Vagina (tissue), 2 donors: ENCODE measurements around the gene NFIA. TPM values are rescaled to one million over a fixed set of nuclear protein-coding genes. Genes with fewer than 3 reads are reported as not detected.

Experiments used
- DNase-seq, 2 donors: peaks; one replicate each; pipeline ENCODE4 v3.0.0-alpha.2; 2017; ENCODE audit errors: extremely low spot score in 2 of 2
- H3K27ac ChIP-seq: fragments of 200-600 bp; sonication (generic); one replicate; pipeline ENCODE4 v1.5.1; 2019
- H3K27me3 ChIP-seq: fragments of 200-600 bp; sonication (generic); one replicate; pipeline ENCODE4 v1.5.1; 2019
- H3K36me3 ChIP-seq, 2 donors: fragments of 200-600 bp; sonication (generic); one replicate each; pipeline ENCODE4 v1.5.1; 2017 to 2019
- H3K4me1 ChIP-seq: fragments of 200-600 bp; sonication (generic); one replicate; pipeline ENCODE4 v1.5.1; 2019
- H3K4me3 ChIP-seq, 2 donors: fragments of 200-600 bp; sonication (generic); 1 replicate in 1 of 2; 2 replicates in 1 of 2; pipeline ENCODE4 v1.5.1; 2016 to 2019
- H3K9me3 ChIP-seq: fragments of 200-600 bp; sonication (generic); one replicate; pipeline ENCODE4 v1.5.1; 2019
- POLR2A ChIP-seq, 2 donors: fragments of 450-650 bp; IDR thresholded peaks; one replicate each; pipeline ENCODE4 v1.6.1; 2017; ENCODE audit warnings: antibody characterized with exemption in 2 of 2, mild to moderate bottlenecking in 2 of 2, moderate library complexity in 2 of 2
- POLR2AphosphoS5 ChIP-seq, 2 donors: sonication (generic); formaldehyde crosslinking; IDR thresholded peaks; one replicate each; pipeline ENCODE4 v1.9.0; 2017; ENCODE audit warnings: antibody characterized with exemption in 2 of 2, mild to moderate bottlenecking in 2 of 2, low read depth in 1 of 2; ENCODE audit not compliant: insufficient read depth in 1 of 2
- intact Hi-C: fragments of 100-400 bp; cut with DNase I; formaldehyde crosslinking; loops from one replicate; pipeline ENCODE4 v1.15.1; 2023
- total RNA-seq: library from RNA; depleted of rRNA; stranded (reverse); fragments of >200 nt; gene quantifications from one replicate; pipeline ENCODE4 v1.2.3, GENCODE V29; 2016
- TF ChIP-seq, protein P1 (sequence below), 3 experiments: fragments of 450-650 bp in 2 of 3; fragments of 200-600 bp in 1 of 3; sonication (generic) in 1 of 3; IDR thresholded peaks; one replicate each; pipeline ENCODE4 v1.5.1; 2017 to 2019; ENCODE audit warnings: antibody characterized with exemption in 3 of 3, mild to moderate bottlenecking in 2 of 3, moderate library complexity in 2 of 3

The NFIA gene
- total RNA-seq, 1 donor from 2014 or later = 59.2 TPM

DNA sequence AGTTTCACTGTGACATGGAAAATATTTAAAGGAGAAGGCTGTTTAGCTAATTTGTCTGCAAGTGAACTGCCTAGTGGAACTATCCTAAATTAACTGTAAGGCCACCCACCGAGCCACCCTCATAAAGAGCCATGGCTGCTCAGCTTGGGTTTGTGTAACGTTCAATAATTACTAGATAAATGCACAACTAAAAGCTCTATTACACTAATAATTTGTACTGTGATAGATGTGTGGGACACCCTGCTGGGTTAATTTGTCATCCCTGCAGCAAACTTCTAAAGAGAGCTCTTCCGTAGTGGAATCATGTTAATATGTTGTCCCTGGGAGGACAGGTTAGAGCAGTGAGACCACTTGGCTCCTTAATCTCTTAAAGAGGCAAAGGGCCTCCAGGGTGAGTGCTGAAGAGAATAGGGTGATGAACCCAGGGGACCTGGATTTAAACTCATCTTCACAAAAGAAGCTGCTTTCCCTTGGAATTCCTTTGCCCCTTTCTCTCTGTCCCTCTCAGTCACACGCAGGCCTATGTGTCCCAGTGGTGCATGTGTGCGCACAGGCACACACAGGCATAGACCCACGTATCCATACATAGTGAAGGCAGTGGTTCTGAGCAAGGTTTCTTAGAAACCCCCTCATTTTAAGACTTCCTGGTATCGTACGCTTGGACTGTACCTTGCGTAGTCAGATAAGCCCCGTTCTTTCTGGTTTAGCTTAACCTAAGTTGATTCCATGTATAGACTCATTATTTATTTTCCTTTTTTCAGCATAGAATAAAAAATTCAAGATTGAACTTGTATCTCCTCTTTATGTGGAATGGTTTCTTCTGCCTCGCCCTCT, 310.3 kb downstream of the NFIA start:
- H3K36me3 ChIP-seq = peaks cover 0 to 10% of the 10 kb centered on the region in 2 donors
- peaks cover 3% of the 10 kb centered on the region for H3K9me3 ChIP-seq
- no peak for DNase-seq
- no peak overlapping the region for H3K4me3 ChIP-seq
- TF ChIP-seq POLR2A (IDR thresholded peaks at IDR 0.05) (no peak), POLR2AphosphoS5 (IDR thresholded peaks at IDR 0.05; ENCODE audit: insufficient read depth in 1 of 2, low read depth in 1 of 2) (no peak)
- TF ChIP-seq, protein P1, sequence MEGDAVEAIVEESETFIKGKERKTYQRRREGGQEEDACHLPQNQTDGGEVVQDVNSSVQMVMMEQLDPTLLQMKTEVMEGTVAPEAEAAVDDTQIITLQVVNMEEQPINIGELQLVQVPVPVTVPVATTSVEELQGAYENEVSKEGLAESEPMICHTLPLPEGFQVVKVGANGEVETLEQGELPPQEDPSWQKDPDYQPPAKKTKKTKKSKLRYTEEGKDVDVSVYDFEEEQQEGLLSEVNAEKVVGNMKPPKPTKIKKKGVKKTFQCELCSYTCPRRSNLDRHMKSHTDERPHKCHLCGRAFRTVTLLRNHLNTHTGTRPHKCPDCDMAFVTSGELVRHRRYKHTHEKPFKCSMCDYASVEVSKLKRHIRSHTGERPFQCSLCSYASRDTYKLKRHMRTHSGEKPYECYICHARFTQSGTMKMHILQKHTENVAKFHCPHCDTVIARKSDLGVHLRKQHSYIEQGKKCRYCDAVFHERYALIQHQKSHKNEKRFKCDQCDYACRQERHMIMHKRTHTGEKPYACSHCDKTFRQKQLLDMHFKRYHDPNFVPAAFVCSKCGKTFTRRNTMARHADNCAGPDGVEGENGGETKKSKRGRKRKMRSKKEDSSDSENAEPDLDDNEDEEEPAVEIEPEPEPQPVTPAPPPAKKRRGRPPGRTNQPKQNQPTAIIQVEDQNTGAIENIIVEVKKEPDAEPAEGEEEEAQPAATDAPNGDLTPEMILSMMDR (IDR thresholded peaks at IDR 0.05) = no peak
- no peaks in the 10 kb centered on the region for H3K4me1 ChIP-seq
- intact Hi-C loops = no loop called here
- H3K27ac ChIP-seq = no peak overlapping the region
- H3K27me3 ChIP-seq = no peaks in the 10 kb centered on the region

DNA sequence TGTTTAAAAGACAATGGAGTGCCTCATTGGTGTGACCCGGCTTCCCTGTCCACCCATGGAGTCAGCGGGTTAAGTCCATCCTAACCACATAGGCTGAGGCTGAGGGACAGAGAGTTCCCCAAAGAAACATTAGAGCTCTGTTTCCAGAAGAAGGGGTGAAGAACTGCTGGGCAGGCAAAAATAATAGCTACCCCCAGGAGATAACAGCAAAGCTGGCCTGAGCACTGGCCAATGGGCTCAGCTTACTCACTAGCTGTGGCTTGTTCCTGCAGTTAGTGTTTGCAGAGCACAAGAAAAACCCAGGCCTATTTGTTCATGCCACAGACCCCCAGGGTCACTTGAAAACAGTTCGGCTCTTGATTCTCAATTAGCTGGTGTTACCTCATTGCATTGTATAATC, 311.2 kb downstream of the NFIA start:
- Histone ChIP-seq H3K4me3 (no peak overlapping the region), H3K27me3 (no peaks in the 10 kb centered on the region), H3K4me1 (no peaks in the 10 kb centered on the region), H3K36me3 (peaks cover 0 to 10% of the 10 kb centered on the region in 2 donors), H3K27ac (no peak overlapping the region), H3K9me3 (peaks cover 3% of the 10 kb centered on the region)
- intact Hi-C loops = no loop called here
- no peak for DNase-seq
- TF ChIP-seq POLR2AphosphoS5 (IDR thresholded peaks at IDR 0.05; ENCODE audit: insufficient read depth in 1 of 2, low read depth in 1 of 2) = no peak
- TF ChIP-seq, protein P1 (IDR thresholded peaks at IDR 0.05) = no peak
- no peak for TF ChIP-seq POLR2A (IDR thresholded peaks at IDR 0.05)

DNA sequence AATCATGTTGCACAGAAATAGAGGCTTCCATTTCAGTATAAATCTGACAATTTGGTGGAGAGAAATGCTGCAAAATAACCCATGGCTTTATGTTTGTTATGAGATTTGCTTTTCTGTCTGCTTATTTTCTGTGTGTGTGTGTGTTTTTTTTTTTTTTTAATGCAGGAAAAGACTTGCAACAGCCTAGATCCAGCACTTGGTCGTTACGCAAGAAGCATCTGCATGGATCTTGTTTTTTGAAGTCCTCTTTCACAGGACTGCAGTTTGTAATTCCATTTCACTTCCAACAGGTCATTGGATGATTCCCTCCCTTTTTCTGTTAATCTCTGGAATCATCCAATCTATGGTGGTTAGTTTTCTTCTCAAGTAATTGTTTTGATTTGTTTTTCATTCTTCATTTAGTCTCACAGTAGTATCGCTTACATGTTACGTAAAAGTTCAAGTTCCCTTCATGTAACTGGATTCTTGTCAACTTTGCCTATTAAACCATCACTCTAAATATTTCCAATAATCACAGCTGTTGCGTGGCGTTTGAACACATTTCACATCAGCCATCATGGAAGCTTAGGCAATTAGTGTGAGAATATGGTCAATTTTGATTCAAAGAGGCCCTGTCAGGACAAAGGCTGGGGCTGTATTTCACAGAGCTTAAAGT, 312.9 kb downstream of the NFIA start:
- Histone ChIP-seq H3K9me3 (no peaks in the 10 kb centered on the region), H3K27ac (no peak overlapping the region), H3K27me3 (no peaks in the 10 kb centered on the region), H3K4me3 (no peak overlapping the region), H3K36me3 (no peaks in the 10 kb centered on the region), H3K4me1 (peaks cover 16% of the 10 kb centered on the region)
- intact Hi-C loops = loop anchor here (5.0 kb wide), 1 partner anchor 58 kb away; no protein-coding TSS in a partner anchor
- TF ChIP-seq POLR2A (IDR thresholded peaks at IDR 0.05) = no peak
- TF ChIP-seq, protein P1 (IDR thresholded peaks at IDR 0.05) = no peak
- no peak for TF ChIP-seq POLR2AphosphoS5 (IDR thresholded peaks at IDR 0.05; ENCODE audit: insufficient read depth in 1 of 2, low read depth in 1 of 2)
- no peak for DNase-seq

DNA sequence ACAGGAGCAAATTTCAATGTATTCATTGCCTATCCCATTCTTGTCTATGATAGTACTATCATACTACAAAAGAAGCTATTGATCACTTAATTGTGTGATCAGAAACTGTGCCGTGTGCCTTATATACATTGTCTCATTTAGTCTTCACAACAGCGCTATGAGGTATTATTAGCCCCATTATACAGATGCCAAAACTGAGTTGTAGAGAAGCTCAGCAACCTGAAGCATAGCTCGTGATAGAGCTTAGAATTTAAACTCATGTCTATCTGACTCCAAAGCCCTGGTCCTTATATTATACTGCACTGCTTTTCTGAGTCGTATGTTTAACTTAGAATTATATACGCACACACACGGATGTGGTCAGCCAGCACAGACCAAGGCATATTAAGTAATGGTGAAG, 315.1 kb downstream of the NFIA start:
- TF ChIP-seq, protein P1 (IDR thresholded peaks at IDR 0.05) = no peak
- TF ChIP-seq POLR2AphosphoS5 (IDR thresholded peaks at IDR 0.05; ENCODE audit: insufficient read depth in 1 of 2, low read depth in 1 of 2) (no peak), POLR2A (IDR thresholded peaks at IDR 0.05) (no peak)
- intact Hi-C loops = loop anchor here (5.0 kb wide), 1 partner anchor 60 kb away; no protein-coding TSS in a partner anchor
- no peaks in the 10 kb centered on the region for H3K9me3 ChIP-seq
- no peaks in the 10 kb centered on the region for H3K36me3 ChIP-seq
- H3K4me1 ChIP-seq = peaks cover 19% of the 10 kb centered on the region
- H3K4me3 ChIP-seq = no peak overlapping the region
- no peak for DNase-seq
- no peaks in the 10 kb centered on the region for H3K27me3 ChIP-seq
- H3K27ac ChIP-seq = no peak overlapping the region
